GM19452 (cell line): Measurements from ENCODE around the gene RNF220.
"Not testable (repeated sequence)": the region's sequence is repeated elsewhere in the genome, so short reads cannot be mapped to it uniquely, and the experiment has no call there.

ENCODE experiments used
- ATAC-seq: cut with Tn5 transposase; IDR thresholded peaks from one replicate; pipeline ENCODE4 v1.9.1; 2021; ENCODE audit not compliant: unreplicated experiment

Gene RNF220

DNA sequence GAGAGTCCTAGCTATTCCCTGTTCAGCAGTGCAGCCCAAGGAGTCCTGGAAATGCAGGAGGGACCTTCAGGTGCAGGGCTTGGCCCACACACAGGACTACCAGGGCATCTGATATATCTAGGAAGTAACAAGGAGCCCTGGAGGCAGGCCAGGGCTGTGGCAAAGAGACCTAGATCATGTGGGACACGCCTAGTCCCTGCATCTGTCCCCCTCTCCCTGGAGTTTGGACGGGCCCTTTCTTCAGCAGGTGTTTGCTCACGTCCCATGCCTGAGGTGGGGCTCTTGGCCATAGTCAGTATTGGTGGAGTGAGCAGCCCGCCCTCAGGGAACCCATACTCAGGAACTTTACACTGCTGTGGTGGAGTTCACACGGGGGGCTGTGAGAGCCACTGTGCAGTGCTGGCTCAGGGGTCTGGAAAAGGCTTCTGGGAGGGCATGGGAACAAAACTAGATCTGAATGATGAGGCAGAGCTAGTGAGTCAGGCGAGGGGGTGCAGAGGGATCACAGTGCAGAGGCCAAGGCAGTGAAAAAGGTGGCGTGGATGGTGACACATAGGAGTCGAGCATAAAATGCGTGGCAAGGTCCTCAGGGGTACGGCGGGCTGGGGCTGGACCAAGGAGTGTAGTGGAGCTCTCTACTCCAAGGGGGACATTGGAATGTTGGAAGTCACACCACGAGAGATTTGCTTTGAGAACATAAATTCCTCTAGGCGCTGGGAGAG, 243.6 kb downstream of the RNF220 start:
- no peak for ATAC-seq

DNA sequence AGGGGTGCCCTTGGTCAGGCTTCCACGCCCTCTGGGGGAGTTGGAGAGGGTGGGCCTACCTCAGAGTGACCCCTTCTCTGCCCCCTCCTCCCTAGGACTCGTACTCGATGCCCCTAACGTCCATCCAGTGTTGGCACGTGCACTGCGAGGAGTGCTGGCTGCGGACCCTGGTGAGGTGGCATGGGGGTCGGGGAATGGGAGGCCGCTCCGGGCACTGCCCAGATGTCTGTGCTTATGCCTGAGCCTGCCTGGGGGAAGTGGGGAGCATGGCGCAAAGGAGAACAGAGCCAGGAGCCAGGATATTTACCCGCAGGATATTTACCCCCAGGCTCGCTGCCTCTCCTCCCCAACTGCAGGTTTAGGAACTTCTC, 244.7 kb downstream of the RNF220 start:
- ATAC-seq: no peak

DNA sequence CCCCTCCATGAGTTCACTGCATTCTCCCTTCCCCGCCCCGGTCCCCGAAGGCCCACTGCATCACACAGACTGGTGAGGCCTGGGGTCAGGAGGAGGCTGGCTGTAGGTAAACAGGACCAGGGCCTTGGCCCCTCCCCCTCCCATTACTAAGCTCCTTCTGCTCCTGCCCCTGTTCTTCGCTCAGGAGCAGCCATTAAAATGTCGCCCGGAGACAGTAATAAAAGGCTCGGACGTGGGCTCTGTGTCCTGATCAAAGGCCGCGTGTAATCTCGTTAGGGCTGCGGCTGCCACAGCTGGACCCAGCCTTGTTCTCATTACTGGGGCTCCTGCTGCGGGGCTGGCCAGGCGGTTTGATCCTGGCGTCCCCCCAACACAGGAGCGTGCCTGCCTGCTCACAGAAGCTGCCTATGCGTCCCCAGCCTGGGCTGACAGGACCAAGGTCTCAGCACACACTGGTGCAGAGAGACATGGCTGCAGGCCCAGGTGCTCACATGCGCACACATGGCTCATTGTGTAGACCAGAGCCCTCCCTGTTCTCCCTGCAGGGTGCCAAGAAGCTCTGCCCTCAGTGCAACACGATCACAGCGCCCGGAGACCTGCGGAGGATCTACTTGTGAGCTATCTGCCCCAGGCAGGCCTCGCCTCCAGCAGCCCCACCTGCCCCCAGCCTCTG, 245.2 kb downstream of the RNF220 start:
- ATAC-seq: no peak

DNA sequence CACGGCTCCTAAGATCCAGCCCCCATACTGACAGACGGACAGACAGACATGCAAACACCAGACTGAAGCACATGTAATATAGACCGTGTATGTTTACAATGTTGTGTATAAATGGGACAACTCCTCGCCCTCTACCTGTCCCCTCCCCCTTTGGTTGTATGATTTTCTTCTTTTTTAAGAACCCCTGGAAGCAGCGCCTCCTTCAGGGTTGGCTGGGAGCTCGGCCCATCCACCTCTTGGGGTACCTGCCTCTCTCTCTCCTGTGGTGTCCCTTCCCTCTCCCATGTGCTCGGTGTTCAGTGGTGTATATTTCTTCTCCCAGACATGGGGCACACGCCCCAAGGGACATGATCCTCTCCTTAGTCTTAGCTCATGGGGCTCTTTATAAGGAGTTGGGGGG, 246.0 kb downstream of the RNF220 start:
- ATAC-seq: no peak

DNA sequence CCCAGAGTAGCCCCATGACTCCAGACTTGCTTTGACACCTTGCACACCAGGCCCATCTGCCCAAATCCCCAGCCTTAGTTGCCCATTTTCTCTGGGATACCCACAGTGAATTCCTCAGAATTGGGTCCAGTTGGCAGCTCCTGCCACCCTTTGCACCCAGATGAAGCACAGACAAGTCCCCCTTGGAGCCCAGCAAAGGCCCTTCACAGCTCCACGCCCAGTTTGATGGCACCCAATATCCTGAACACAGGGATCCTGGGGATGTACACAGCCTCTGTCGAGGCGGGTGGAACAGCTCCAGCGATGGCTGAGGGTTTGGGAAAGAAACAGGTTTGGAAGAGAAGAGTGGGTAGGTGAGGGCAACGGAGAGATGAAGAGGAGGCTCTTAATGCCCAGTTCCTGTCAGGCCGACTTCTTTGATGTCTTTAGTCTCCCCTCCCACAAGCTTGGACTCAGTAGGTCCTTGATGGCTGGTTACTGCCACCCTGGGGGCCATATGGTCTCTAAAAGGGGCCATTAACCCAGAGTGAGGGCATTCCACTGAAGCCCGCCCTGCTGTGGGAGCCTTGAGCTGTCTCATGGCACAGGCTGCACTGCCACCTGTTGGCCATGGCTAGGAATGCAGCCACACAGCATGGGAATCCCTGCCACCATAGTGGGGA, 247.5 kb downstream of the RNF220 start:
- no peak for ATAC-seq

DNA sequence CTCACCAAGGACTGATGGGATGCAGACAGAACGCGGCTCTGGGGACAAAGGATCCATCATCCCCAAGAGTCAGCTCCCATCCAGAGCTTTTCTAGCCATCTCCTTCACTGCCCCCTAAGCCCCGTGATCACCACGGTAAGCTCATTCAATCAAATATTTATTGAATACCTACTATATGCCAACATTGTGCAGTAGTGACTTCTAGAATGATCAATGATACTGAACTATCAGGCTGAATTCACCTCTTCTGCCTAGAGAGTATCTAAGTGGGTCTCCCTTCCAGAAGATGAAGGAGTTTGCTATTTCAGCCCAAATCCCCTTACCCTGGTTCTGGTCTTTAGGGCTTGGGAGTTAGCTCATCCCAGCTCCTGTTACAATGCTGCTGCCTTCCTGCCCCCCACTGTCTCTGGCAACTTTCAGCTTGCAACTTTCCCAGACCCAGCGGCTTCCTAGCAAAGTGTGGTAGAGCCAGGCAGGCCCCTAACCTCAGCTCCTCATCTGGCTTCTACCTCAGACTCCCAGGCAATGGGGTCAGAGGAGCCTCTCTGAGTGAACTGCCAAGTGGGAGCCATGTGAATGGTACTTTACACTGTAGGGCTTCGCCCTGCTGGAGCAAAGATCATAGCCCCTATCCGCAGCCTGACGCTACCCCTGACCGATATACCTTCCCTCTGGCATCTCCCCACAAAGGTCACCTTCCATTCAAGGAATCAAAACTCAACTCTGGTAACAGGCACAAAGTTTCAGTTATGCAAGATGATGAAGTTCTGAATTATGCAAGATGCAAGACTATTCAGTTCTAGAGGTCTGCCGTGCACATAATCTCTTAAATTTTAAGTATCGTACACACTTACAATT, 248.3 kb downstream of the RNF220 start:
- no peak for ATAC-seq

DNA sequence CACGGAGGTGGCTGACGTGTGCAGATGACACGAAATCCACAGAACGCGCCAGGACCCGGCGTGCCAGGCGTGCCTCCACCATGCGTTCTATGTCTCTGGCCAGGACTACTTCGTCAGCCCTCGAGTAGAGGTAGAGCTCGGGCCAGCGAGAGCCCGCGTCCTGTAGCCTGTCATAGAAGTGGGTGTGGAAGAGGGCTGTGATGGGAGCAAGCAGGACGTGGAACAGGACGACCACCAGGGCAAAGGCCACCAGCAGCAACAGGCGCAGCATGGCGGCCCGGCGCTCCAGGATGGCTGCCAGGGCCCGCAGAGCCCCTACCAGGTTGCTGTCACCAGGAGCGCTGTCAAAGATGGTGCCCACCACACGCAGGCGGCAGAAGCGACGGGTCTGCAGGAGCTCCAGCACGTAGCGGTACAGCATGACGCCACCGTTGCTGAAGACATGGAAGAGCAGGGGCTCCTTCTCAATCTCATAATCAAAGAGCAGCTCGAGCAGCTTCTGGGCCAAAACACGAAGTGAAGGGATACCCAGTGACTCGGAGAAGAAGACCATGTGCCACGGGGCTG, 249.6 kb downstream of the RNF220 start:
- no peak for ATAC-seq

DNA sequence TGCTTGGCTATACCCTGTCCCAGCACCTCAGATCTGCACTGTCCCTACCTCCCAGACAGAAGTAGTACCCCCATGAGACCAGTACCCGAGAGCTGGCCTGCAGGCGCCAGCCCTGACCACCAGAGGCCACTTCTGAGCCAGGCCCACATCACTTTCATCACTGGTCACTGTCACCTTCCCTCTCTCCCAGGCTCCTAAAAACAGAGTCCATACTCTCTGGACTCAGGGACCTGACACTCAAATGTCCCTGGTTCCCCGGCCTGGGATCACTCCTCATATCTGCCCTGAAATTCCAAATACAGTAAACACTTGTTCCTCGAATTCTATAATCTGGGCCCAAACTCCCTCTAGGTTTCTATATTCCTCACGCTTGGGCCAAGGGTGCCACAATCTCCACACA, 250.6 kb downstream of the RNF220 start:
- no peak for ATAC-seq

DNA sequence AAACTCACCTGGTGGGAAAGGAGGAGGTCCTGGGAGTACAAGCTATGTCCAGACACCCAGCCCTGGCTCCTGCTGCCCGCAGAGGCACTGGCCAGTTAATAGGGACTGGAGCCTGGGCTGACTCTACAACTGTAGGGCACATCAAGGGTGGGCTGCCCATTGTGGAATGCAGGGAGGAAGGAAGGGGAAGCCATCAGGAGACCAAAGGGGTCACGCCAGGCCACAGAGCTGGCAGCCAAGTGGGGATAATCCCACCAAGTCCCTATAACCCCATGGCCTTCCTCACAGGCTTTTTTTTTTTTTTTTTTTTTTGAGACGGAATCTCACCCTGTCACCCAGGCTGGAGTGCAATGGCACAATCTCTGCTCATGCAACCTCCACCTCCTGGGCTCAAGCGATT, 254.5 kb downstream of the RNF220 start:
- no peak for ATAC-seq

DNA sequence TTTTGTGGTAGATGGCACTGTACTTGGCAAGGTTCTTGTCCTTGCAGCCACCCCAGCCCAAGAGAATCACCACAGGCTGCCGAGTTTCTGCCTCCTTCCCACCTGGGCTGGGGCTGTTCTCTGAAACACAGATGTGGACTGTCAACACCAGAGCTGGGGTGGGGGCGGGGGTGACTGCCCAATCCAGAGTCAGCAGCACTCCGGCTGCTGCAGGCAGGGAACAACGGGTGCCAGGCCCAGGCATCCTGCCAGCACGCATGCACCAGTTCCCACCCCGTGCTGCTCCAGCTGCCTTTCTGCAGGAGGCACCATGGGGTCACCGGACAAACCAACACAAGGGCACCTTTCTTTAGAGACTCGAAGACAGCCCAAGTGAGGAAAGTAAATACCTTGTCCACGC, 255.1 kb downstream of the RNF220 start:
- no peak for ATAC-seq

DNA sequence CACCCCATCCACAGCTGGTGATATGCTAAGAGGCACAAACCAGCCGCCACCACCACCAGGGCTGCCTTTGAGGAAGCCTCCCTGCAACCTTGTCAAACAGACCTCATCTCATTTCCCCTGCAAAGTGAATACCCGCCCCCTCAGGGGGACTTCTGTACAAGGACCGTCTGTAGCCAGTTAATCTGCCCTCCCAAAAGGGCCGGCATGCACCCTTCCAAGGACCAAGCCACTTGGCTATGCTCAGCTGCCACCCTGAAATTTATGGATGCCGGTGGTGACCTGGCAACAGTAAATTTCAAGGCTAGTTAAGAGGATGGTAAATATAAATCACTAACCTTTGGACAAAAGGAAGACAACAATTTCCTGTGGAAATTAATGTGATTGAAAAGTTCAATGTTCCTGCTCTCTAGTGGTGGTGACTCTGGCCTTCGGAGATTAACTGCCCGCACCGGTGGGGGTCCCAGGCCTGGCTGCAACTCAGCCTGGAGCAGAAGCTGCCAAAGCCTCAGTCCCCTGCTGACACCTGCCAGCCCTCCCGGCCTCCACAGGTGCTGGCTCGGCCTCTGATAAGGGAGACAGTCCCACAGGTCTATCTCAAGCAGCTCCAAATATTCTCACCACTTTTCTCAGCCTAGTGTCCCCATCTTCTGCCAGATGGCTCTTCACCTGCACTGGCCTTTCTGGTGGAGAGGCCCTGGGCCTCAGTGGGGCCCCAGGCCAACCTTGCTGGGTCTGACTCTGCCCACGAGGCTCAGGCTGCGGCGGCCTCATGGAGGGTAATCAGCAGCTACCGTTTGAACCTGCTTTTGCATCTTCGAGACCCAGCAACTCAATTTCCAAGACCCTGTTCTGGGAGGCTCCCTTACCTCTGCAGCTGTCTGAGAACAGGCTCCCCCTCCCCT, 257.0 kb downstream of the RNF220 start:
- no peak for ATAC-seq

DNA sequence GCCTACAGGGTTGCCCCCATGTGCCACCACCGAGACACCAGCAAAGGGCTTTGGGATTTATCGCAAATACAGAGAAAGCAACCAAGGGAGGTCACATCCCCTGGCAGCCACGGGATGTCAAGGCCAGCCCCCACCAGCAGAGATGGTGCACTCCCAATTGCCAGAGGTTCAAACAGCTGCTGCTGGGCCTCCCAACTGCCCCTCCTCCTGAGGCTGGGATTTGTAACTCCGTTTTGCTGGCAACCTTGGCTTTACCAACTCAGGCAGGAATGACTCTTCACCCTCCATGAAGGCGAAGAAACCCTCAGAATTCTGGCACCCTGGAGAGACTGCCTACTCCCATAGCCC, 257.6 kb downstream of the RNF220 start:
- no peak for ATAC-seq

DNA sequence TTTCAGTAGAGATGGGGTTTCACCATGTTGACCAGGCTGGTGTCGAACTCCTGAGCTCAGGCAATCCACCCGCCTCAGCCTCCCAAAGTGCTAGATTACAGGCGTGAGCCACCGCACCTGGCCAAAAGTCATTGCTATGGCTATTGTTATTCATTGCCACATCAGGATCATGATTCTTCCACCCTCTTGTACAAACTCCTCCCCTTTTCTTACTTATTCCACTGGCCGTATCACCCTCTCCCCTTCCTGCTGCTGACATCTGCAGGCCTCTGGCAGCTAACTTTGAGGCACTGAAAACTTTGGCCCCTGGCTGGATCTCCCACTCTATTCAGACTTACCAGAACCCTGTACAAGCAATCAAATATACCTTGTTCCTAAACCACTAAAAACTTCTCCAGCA, 258.4 kb downstream of the RNF220 start:
- ATAC-seq: no peak

DNA sequence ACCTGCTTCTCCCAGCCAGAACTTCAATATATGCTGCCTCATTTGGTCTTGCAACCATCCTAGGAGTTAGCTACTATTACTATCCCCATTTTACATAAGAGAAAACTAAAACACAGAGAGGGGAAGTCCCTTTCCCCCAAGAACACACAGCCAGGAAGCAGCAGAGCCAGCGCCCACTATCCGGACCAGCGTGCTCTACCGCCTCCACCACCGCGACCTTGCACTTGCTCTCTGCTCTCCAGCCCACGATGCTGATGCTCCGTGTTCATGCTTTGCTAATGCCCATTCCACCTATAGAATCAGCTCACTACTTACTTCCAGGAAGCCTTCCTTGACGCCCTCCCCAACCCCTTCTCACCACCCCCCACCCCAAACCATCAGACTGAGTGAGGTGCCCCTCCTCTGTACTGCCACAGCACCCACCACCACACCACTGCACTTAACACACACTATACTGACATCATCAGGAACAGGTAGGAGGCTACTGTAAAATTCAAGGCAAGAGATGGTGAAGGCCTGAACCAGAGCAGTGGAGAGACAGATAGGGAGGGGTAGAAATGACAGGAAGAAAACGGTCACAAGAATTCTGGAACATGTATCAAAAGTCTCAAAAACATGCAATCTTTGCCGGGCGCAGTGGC, 259.8 kb downstream of the RNF220 start:
- ATAC-seq: no peak

DNA sequence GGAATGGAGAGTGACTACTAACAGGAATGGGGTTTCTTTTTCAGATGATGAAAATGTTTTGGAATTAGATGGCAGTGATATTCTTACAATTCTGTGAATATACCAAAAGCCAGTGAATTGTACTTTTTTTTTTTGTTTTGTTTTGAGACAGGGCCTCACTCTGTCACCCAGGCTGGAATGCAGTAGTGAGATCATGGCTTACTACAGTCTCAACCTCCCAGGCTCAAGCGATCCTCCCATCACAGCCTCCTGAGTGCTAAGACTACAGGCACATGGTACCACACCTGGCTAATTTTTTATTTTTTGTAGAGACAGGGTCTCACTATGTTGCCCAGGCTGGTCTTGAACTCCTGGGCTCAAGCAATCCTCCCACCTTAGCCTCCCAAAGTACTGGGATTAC, 261.7 kb downstream of the RNF220 start:
- not testable (repeated sequence) for ATAC-seq

DNA sequence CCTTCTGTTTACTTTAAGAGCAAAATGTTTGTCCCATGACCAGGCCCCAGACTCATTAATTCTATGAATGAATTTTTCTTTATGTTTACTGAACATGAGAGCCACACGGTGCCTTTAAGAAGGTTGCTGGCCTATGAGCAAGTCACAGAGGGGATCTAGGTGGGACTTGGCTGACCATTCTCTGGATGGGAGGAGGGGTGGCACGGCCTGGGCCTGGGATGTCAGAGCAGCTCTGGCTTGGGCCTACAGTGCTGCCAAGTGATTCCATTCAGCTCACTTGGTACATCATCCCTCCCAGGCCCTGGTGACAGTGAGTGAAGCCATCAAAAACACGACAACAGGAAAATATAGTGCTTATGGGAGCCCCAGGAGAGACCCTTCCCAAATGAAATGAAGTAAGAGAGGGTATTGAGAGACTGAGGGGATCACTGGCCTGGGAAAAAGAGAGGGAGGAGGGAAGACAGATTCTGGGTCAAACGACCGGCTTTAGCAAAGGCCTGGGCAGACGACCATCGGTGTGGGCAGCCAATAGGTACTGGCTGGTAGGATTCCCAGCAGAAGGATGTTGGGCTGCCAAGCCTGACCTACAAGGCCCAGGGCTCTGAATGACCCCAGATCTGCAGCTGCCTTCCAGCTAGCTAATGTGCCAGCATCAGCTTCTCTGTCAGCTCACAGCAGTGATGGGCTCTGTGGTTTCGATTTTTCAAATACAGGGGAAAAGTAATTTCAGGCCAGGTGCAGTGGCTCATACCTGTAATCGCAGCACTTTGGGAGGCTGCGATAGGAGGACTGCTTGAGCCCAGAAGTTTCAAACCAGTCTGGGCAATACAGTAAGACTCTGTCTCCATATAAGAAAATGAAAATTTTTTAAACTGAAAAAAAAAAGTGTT, 265.9 kb downstream of the RNF220 start:
- ATAC-seq: no peak

DNA sequence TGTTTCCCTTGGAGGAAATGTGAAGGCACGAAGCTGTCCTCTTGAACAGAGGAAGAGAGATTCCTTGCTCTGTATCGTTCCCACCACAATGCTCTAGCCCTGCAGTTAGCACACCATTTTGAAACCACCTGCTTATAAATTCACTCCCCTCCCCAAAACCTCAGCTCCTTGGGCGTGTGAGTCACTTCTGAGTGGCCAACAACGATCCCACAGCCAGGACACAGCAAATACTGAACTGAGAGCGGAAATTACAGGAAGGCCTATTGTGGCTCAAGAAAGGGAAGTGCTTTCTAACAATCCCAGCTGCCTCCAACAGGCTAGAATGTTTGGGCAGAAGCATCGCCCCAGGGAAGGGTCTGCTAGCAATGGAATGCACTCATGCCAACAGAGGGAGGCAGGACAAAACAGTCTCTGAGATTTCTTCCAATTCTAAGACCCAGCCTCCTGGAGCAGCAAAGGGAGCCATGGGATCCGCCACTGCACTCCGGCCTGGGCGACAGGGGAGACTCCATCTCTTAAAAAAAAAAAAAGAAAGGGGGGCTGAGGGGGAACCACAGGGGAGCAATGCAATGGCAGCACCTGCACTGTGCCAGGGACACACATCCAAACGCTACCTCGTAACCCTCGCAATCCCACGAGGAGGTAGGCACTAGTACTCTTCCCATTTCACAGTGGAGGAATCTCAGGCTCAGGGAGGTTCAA, 267.4 kb downstream of the RNF220 start:
- no peak for ATAC-seq
